Activated CD8-positive, alpha-beta memory T cell treated with anti-CD3 and anti-CD28 coated beads, Interleukin-2, amount 50 U/mL, for 1 hour (primary cell): Measurements from ENCODE around the gene MRPS27.

Experiments used
- DNase-seq: peaks from one replicate; pipeline ENCODE4 v3.0.0-alpha.2; 2020; ENCODE audit errors: extremely low read depth

Gene MRPS27

GRCh38 chr5:72319976-72320752, at the start of gene MRPS27, which contains the start of gene PTCD2:
MRPS27 (minus strand) TSS chr5:72320240; CDS start chr5:72320221, 19 bp downstream.
PTCD2 (plus strand) TSS chr5:72320373; CDS start chr5:72320383, 10 bp downstream.
- peak; percentile 87 for DNase-seq

- DNase-seq, result no peak
Observed at GRCh38 chr5:72369711-72370110, 49.7 kb upstream of the MRPS27 start.

GRCh38 chr5:72369301-72369700, 49.3 kb upstream of the MRPS27 start:
- DNase-seq, result no peak

- no peak for DNase-seq
Observed at GRCh38 chr5:72368271-72368670, 48.2 kb upstream of the MRPS27 start.

- DNase-seq, result no peak
Observed at GRCh38 chr5:72366324-72366976, 46.4 kb upstream of the MRPS27 start.

GRCh38 chr5:72364951-72365350, 44.9 kb upstream of the MRPS27 start:
- DNase-seq, result no peak

- no peak for DNase-seq
Observed at GRCh38 chr5:72364171-72364570, 44.1 kb upstream of the MRPS27 start.

- no peak for DNase-seq
Observed at GRCh38 chr5:72363166-72363802, 43.2 kb upstream of the MRPS27 start.

- no peak for DNase-seq
Observed at GRCh38 chr5:72359886-72360285, 39.8 kb upstream of the MRPS27 start.

- no peak for DNase-seq
Observed at GRCh38 chr5:72358925-72359324, 38.9 kb upstream of the MRPS27 start.

GRCh38 chr5:72356361-72356760, 36.3 kb upstream of the MRPS27 start:
- no peak for DNase-seq

- DNase-seq, result no peak
Observed at GRCh38 chr5:72355706-72356299, 35.8 kb upstream of the MRPS27 start.

- no peak for DNase-seq
Observed at GRCh38 chr5:72353046-72353445, 33.0 kb upstream of the MRPS27 start.

- DNase-seq, result no peak
Observed at GRCh38 chr5:72352616-72353015, 32.6 kb upstream of the MRPS27 start.

GRCh38 chr5:72351376-72351775, 31.3 kb upstream of the MRPS27 start:
- DNase-seq, result no peak

GRCh38 chr5:72347801-72348308, 27.8 kb upstream of the MRPS27 start:
- no peak for DNase-seq

- DNase-seq, result no peak
Observed at GRCh38 chr5:72346398-72346797, 26.4 kb upstream of the MRPS27 start.

- DNase-seq, result no peak
Observed at GRCh38 chr5:72338689-72339209, 18.7 kb upstream of the MRPS27 start.

GRCh38 chr5:72337159-72337558, 17.1 kb upstream of the MRPS27 start:
- no peak for DNase-seq

- DNase-seq, result no peak
Observed at GRCh38 chr5:72330712-72331111, 10.7 kb upstream of the MRPS27 start.

- no peak for DNase-seq
Observed at GRCh38 chr5:72328172-72328571, 8.1 kb upstream of the MRPS27 start.

- no peak for DNase-seq
Observed at GRCh38 chr5:72326306-72326649, 6.2 kb upstream of the MRPS27 start.
